NCI-H446 (cell line): ENCODE results near the gene SDC3.
A peak's percentile ranks its signal among the peaks of the same experiment; 100 is the strongest.
"Not testable (repeated sequence)": the region's sequence is repeated elsewhere in the genome, so short reads cannot be mapped to it uniquely, and the experiment has no call there.

Experiments
- DNase-seq, 2 experiments: peaks; one replicate each; lab custom pipeline; 2025; lab: John Stamatoyannopoulos, UW

Gene SDC3

DNA sequence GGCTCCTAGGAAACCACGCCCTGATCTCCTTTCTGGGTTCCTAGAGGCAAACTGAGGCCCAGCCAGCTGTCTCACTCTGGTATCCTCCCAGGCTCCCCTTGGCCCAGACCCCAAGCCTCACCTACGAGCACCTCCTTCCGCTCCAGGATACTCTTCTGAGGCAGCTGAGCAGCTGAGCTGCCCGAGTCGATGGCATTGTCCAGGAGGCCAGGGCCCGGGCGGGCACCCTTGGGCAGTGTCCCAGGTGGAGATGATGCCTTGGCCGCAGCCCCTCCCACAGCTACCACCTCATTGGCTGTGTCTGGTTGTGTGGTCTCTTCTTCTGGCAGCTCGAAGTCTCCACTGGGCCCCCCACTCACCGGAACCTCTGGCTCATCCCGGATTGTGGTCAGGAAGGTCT is 34.4 kb downstream of the SDC3 start:
- no peak for DNase-seq

DNA sequence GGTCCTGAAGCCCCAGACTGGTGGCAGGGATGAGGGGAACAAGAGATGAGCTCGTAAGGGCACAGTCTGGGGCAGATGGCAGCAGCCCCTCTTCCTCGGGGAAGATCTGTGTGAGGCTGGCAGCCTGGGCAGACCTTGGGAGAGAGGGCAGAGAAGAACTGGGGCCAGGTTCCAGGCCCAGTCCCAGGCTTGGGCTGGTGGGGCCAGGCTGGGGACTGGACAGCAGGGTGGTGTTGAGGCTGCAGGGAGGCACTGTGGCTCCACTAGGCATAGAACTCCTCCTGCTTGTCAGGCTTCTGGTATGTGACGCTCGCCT is 35.7 kb downstream of the SDC3 start:
- DNase-seq: no peak

DNA sequence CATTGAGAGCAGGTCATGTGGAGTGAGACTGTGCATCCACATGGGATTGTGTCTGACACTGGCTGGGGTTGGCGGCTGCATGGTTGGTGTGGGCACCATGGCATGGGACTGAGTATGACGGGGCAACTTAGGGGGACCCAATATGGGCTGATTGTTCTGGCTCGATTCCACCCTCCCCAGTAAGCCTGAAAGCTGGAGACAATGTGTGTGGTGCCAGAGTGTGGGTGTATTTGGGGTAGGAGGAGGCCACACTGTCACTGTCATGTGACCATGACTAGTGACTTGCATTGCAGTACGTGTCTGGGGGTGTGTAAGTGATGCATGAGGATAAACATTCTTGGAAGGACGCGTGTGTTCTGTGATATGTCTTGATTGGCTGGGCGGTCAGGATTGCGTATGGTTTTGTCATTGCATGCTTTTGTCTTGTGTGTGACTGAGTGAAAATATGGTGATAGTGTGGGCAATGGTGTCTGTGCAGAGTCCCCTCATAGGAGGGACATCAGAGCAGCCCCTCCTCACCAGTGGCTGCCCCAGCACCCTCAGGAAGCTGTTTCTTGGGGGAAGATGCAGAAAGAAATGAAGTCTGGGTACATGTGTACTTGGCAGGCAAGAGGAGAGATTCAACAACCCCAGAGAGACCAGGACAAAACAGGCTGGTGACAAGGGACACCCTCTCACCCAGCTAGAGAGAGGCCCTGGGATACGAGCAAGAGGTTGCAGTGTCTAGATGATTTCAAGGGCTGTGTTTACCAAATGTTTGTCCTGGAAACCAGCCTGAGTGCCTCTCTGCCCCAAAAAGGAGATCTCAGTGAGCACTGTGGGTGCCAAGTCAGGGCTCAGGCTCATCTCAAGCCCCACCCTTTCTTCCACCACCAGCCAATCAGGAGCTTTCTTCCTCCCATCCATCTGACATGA is 36.3 kb downstream of the SDC3 start:
- DNase-seq: peak; percentile 29 to 51

DNA sequence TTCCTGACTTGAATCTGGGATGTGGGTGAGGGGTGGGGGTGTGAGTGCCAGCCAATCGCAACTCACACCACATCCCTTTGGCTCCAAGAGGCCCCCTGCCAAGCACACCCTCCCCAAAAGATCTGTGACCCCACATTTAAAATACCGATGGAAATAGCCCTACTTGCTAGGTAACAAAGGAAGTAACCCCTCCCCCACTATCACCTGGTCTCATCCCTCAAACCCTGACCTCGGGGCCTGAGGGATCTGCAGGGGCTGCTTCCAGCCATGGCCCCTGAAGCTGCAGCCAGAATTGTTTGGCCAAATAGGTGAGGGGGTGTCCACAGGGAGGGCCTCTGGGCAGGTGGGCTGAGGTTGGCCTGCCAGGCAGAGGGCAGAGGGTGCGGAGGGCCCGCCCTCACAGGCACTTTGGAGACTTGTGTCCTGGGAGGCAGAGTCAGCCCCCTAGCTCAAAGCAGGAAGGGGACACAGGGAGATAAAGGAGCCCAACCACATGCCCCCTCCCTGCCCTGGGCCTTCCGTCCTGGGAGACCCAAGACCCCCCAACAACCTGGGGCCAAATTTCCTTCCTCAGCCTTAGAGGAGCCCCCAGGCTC is 37.2 kb downstream of the SDC3 start:
- DNase-seq: no peak

DNA sequence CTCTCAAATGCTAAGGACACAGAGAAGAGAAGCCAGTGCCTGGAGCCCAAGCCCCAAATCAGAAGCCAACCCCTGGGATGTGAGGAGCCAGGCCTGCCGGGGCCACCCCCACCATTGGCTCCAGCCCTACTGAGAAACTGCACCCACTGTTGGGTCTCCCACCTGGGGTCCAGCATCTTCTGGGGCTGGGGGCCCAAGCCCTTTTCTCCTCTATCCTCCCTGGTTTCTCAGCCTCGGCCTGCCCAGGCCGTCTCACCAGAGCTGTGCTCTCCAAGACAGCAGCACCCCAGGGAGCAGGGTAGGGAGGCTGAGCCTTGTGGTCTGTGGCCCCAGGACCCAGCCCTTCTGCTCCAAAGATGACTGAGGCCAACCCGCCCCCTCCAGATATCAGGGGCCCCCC is 37.9 kb downstream of the SDC3 start:
- no peak for DNase-seq

DNA sequence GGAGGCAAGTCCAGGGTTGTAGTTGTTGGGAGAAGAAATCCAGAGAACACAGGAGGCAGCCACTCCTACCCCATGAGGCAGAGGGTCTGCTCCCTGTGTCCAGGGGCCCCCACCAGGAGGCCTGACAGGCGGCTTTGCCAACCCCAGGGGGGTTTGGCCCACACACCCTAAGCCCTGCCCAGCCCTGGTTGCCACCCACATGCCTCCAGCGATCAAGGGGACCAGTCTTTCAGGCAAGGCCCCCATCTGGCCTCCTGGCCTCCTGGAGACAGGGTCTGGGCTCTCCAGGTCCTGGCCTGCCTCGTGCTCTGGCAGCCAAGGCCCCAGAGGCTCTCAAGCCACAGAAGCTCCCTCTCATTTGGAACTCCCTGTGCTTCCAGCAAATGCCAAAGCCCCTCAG is 38.5 kb downstream of the SDC3 start:
- DNase-seq: no peak

DNA sequence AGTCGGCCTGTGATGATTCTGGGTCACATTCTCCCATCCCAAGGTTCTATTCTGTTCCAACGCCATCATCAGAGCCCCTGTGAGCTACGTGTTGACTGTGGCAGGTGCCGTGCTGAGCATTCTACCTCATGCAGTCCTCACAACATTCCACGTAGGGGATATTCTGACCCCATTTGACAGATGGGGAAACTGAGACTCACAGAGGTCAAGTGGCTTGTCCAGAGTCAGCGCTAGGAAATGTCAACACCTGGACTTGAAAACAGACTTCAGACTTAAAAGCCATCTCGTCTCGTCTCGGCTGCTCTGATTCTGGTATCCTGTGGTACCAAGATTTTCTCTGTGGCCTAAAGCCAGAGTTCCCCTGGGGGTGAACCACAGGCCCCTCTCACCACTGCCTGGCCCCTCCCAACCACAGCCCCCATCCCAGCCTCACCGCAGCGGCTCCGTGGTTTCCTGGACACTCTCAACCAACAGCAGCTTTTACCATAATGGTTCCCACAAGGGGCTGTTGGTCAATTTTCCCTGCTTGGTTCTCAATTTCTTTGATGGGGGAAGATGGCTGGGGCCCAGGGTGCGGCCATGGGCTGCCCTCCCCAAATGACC is 39.6 kb downstream of the SDC3 start:
- DNase-seq: no peak

DNA sequence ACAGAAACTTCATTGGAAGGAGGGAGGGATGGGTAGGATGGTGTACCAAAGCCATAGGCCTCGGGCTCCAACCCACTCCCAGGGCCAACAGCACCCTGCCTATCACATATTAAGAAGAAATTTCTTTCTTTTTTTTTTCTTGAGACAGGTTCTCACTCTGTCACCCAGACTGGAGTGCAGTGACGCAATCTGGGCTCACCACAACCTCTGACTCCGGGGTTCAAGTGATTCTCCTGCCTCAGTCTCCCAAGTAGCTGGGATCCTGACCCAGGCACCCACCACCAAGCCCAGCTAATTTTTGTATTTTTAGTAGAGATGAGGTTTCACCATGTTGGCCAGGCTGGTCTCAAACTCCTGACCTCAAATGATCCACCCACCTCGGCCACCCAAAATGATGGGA is 40.5 kb downstream of the SDC3 start:
- not testable (repeated sequence) for DNase-seq

DNA sequence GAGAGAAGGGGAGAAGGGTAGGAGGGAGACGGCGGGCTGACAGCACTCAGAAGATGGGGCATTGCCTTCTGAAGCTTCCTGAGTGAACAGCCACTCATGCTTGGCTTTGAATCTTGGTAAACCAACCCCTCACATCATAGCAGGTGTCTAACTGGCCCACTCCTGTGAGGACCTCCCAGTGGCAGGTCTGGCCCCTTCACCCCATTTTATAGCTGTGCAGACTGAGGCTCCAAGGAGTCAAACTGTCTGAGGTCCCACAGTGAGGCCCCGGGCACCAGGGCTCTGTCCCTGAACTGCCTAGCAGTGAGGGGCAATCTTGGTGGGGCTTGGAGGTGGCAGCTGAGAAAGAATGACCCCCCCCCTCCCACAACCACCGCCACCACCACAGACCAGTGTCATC is 41.0 kb downstream of the SDC3 start:
- no peak for DNase-seq

DNA sequence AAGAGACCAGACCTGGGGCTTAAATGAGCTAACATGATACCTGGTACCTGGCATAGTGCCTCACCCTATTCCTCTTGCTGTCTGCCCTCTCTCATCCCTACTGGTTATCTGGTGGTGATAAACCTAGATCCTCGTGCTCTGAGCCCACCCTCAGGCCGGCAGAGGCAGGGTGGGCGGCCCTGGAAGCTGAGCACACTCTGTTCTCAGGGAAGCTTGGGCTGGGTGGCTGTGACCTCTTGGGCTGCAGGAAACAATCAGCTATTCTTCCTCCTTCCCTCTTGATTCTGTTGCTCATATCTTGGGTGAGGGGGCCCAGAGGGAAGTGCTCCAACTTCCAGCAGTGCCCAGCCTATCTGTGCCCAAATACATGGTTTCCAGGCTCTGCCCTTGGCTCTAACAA is 42.0 kb downstream of the SDC3 start:
- DNase-seq: no peak

DNA sequence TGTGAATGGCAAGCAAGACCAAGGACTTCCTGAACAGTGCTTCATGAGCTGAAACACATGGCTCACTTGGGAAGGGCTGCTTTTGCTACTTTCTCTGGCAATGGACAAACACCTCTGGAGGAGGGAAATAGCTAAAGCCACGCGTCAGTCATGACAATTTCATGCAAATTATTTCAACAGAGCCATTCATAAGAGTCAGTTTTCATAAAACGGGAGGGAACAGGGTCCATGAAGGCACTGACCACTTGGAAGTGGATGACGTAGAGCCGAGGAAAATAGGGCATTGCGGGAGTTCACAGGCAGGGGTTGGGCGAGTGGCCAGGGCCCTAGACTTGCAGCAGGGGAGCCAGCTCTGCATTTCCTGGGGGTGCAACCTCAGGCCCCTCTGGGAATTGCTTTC is 43.9 kb downstream of the SDC3 start:
- DNase-seq: no peak

DNA sequence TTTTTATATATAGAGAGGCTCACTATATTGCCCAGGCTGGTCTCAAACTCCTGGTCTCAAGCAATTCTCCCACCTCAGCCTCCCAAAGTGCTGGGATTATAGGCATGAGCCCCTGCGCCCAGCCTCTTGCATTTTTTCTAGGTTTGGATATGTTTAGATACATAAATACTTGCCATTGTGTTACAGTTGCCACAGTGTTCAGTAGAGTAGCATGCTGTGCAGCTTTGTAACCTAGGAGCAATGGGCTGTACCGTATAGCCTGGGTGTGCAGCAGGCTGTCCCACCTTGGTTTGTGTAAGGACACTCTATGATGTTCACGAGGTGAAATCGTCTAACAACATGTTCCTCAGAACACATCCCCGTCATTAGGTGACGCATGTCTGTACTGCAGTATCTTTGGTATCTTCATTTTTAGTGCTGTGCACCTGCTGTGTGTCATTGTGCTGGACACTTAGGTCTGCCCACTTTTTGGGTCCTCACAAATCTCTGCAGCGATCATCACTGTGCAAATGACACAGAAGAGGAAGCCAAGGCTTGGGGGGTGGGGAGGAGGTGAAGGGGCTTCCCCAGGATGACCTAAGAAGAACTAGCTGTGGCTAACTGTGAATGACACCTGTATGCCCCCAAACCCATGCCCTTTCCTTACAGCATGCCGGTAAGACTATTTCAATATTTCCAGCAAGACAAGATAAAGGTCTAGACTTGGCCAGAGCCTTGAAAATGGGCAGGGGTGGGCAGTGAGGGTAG is 44.5 kb downstream of the SDC3 start:
- DNase-seq: no peak

DNA sequence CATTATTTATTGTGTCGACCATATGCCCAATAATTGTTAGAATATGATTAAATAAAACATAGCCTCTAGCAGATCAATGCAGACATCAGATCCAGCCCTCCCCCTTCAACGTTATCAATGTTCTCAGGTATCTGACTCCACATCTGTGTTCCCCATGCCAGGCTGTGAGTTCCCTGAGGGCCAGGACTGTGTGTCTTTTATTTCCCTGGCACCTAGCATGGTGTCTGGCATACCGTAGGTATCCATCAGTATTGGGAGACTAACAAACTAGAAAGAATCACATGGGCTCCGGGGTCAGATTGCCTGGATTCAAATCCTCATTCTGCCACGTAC is 48.3 kb downstream of the SDC3 start:
- DNase-seq: no peak

DNA sequence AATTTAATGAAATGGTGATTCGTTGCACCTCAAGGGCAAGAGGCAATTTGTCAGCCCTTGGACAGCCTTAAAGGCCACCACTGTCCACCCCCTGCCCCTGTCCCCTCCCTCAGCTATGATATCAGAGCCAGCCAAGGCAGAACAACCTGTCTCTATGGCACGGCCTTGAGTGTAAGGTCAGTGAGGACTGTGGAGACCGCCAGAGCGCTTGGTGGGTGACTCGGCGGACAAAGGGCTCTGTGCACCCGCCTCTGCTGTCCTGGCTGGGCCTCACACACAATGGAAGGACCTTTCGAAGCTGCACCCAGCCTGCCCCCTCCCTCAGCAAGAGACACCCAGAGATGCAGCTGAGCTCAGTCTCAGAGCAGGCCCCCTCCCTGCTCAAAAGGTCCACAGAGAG is 50.6 kb downstream of the SDC3 start:
- no peak for DNase-seq

DNA sequence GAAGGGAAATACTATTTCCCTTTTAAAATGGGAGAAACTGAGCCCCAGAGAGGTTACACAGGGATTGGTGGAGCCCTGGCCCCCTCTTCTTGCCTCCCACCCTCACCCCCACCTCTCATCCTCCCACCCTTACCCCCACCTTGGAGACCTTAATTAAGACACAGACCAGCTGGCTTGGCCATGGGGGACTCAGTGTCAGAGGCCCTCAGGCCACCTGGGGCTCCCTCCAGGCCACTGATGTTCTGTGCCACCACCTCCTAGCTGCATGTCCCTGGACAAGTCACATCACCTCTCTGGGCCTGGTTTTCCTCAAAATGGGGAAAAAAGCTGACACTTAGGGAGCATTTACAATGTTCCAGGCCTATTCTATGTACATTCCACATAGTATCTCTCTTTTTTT is 51.5 kb downstream of the SDC3 start:
- no peak for DNase-seq

DNA sequence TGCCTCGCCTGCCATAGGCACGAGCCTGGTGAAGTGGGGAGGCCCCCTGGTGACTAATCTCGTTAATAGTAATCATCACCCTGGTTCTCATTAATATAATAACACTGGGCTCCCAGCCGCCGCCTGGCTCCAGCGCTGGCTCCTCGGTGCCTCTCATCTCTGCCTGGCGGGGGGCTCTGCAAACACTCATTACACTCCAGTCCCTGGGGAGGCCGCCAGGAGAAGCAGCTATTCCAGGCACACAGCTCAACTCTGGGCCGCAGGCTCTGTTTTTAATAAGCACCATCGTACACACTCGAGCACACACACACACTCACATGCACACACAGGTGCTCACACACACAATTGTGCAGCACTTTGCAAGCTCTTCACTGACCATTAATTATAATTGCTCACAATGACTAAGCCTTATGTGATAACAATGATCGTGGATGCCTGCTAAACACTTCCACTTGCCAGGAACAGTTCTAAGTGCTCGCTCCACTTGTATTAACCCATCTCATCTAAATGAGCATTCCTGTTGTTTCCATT is 52.2 kb downstream of the SDC3 start:
- DNase-seq: peak; percentile 58 to 81

DNA sequence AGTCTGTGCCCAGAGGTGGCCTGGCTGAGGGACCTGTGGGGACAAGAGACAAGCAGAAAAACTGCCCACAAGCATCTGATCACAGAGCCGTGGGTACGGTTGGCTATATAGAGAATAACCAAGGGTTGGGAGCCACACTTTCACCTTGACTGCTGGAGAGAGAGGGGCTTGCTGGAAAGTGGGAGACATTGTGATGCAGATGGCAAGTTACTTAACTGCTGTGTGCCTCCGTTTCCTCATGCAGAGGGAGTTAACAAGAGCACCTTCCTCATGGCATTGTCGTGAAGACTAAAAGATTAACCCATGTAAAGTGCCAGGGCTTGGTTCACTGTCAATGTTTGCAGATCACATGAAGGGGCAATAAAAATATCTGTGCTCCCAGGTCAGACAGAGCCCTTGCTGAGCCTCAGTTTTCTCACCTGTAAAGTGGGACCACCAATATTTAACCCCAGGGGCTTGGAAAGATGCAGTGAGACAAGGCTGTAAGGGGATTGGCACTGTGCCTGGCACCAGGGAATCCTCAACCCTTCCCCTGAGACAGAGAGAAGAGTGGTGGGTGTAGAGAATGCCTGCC is 52.8 kb downstream of the SDC3 start:
- no peak for DNase-seq

DNA sequence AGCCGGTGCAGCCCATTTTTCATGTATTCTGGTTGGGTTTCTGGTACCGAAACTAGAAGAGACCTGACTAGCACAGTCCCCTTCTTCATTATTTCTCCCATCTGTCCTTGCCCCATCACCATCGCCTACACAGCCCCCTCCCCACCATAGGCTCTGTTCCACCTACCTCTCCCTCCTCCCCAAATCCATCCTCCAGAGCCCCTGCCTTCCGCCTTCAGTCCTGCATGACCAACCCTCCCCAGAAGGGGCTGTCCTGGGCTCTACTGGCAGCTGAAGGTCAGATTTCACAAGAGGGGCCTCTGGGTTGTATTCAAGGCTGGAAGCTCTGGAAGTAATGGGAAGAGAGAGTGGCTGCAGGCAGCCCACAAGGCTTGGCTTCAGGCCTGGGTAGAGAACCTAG is 55.2 kb downstream of the SDC3 start:
- no peak for DNase-seq

DNA sequence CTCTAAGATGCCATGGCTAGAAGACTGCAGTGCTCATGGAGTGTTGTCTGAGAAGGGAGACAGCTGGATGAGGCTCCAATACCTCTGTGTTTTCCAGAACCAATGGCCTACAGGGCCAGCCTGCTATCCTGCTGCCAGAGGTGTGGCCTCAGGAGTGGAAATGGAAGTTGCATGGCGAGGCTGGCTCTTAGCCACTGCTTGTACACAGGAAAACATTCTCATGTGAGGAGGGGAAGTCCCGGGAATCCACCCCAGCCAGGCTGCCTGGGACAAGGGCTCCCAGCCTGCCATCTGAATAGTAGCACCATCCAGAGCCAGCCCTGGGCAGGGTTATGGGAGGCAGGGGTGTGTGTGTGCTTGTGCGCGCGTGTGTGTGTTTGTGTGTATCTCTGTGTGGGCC is 56.5 kb downstream of the SDC3 start:
- peak in 1 of 2 experiments; percentile 18 for DNase-seq

DNA sequence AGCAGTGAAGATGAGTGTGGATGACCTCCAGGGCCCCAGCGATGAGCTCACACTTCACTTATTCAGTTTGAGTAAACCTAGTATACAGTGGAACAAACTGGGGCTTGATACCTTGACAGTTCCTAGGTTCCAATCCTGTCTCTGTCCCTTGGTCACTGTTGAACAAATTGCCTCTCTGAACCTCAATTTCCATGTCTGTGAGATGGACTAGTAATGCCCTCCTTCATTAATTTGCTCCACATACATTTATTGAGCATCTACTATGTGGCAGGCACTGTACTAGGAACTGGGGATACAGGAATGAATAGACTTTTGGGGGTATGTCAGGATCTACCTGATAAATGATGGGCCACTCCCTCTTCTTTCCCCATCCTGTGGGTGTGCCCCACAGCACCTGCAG is 57.3 kb downstream of the SDC3 start:
- no peak for DNase-seq

DNA sequence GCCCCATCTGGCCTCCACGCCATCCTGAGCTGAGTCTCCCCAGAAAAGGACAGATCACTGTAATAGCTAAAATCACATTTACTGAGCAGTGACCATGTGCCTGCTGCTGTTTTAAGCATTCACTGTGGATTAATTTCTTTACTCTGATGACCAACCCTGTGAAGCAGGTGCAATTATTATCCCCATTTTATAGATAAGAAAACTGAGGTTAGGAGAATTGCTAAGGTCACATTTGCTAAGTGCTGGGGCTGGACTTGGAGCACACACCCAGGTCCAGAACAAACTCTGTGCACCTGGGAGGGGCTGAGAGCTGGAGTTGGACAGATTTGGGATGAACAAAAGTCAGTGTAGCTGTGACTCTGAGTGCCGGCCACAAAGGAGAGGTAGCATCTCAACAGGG is 58.0 kb downstream of the SDC3 start:
- DNase-seq: no peak

DNA sequence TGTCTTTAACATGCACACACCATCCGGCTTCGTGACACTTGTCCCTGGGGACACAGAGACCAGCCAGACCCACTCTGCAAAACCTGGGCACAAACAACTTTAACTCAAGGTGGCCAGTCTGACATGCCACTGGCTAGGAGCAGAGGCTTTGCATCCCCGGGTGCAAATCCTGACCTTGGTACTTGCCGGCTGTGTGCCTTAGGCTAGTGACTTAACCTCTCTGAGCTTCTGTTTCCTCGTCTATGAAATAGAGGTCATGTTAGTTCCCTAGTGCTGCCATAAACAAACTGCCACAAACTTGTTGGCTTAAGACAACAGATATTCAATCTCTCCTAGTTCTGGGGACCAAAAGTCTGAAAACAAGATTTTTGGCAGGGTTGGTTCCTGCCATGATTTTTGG is 60.4 kb downstream of the SDC3 start:
- no peak for DNase-seq
